Activated CD4-positive, alpha-beta T cell treated with anti-CD3 and anti-CD28 coated beads for 1 hour (primary cell): ENCODE data around the gene MED7.

Source experiments
- DNase-seq: peaks from one replicate; pipeline ENCODE4 v3.0.0-alpha.2; 2020

The MED7 gene

DNA sequence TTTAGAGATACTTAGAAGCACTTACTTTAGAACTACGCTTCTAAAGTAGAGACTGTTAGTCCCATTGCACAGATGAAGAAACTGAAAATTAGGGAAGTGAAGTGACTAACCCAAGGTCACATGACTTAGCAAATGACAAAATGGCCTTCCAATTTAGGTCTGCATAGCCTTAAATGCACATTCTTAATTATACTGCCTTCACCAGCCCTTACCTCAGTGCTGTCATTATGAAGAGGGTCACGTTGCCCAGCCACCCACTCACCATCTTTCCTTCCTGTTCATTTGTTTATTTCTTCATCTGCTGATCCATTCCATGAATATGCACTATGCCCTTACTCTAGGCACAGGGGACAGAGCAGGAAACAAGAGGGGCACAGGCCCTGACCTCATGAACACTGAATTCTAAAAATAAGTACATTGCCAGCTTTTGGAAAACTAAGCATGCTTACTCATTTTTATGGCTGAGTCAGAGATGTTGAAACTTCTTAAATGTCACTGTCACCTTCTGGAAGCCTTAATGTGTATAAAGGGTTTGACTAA lies 42.5 kb downstream of the MED7 start:
- DNase-seq, result no peak

DNA sequence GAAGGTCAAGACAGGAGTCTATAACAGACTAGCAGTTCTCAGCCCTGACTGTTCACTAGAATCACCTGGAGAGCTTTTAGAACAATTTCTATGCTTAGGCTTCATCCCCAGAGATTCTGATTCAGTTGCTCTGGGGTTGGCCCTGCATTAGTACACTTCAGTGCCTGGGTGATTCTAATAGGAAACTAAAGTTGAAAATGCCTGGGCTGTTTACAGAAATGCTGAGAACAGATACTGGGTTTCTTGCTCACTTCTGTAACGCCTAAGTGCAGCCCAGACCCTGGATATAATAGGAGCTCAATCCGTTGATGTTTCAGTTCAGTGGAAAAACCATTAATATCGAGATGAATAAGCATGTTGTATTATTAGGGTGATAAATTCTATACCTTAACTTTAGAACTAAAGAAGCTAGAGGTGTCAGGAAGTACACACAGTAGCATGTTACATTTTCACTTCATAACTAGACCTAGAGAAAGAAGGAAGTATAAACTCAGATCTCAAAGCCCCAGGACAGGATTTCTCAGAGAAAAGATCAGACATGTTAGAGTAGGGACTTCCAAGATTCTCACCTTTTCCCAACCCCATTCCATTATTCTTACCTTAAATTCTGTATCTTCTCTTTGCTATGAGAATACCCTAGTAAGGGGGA lies 54.2 kb downstream of the MED7 start:
- DNase-seq, result no peak
